ENCODE results near the gene RASL10A.
"Not testable (repeated sequence)": the region's sequence is repeated elsewhere in the genome, so short reads cannot be mapped to it uniquely, and the experiment has no call there.

The RASL10A gene, protein sequence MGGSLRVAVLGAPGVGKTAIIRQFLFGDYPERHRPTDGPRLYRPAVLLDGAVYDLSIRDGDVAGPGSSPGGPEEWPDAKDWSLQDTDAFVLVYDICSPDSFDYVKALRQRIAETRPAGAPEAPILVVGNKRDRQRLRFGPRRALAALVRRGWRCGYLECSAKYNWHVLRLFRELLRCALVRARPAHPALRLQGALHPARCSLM

DNA sequence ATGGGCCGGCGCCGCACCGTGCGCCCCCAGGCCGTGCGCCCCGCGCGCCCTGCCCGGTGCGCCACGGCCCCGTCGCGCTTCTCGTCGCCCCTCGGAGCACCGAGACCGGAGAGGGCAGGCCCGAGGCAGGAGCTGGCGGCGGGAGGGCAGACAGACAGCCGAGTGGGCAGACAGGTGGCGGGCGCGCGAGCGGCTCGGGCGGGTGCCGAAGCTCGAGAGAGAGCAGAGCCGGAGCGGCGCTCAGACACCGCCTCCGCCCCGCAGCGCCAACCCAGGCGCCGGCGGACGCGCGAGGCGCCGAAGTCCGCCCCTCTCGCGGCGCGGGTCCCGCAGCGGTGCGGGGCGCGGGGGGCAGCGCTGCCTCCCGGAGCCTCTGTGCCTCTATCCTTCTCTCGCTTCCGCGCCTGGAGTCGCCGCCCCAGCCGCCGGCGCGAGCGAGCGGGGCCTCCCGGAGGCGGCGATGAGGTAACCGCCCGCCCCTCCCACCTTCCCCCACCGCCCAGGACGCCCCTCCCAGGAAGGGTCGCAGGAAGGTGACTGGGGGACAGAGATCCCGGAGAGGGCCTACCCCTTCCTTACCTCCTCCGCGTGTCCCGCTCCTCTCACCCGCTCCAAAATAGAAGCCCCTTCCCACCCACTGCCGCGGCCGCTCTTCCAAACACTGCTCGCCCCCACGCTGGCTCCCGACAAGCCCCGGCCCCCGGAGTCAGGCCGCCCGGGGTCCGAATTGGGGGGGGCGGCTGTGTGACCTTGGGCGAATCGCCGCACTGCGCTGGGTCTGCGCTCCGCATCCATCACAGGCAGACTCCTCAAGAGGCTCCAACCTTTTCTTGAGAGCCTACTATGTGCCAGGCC, at the start of gene RASL10A:
TSS of gene RASL10A (minus strand) at position 412 of the 855 bp plus-strand sequence. CDS start 451 bp downstream, outside the sequence.
- no peak within 1 kb of the TSS for H3K9ac ChIP-seq (ENCODE audit: insufficient read length)
- no peak for DNase-seq (ENCODE audit: low read depth, low spot score)
- H3K9me3 ChIP-seq (ENCODE audit: low read depth, low read length) = no peaks in the 10 kb centered on the region
- TF ChIP-seq FOXP2 (optimal IDR thresholded peaks at IDR 0.05; ENCODE audit: control extremely low read depth, extremely low read length, insufficient read depth) (no peak), POLR2AphosphoS5 (IDR thresholded peaks at IDR 0.05; ENCODE audit: borderline replicate concordance, low read depth, low read length) (no peak), EZH2 (IDR thresholded peaks at IDR 0.05) (no peak)
- H3K4me3 ChIP-seq = peak within 1 kb of the TSS; percentile 75
- H3K27ac ChIP-seq = no peak within 1 kb of the TSS
- H3K36me3 ChIP-seq (ENCODE audit: insufficient read depth, low read length) = no peaks in the 10 kb centered on the region

DNA sequence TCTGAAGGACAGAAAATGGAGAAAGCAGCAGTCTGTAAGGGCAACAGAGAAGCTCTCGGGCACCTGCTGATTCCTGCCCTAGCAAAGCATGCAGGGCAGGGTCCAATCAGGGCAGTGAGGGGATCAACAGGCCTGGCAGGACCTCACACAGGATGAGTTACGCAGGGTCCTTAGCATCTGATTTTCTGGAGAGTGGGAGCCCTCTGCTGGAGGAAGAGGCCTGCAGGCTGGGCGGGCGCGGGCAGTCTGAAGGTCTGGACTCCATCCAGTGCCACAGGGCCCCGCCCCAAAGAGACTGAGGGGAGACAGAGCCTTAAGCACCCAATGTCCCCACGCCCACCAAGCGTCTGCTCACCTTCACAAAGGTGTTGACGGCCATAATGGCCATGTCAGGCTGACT, 44.0 kb upstream of the RASL10A start:
- no peak overlapping the region for H3K27ac ChIP-seq
- no peak for TF ChIP-seq EZH2 (IDR thresholded peaks at IDR 0.05)
- no peaks in the 10 kb centered on the region for H3K9me3 ChIP-seq (ENCODE audit: low read depth, low read length)
- no peak for DNase-seq (ENCODE audit: low read depth, low spot score)
- peaks cover 25% of the 10 kb centered on the region; the same call in 1 of the 2 replicates for H3K36me3 ChIP-seq (ENCODE audit: insufficient read depth, low read length)
- no peak overlapping the region for H3K4me3 ChIP-seq
- H3K9ac ChIP-seq (ENCODE audit: insufficient read length) = no peak overlapping the region

DNA sequence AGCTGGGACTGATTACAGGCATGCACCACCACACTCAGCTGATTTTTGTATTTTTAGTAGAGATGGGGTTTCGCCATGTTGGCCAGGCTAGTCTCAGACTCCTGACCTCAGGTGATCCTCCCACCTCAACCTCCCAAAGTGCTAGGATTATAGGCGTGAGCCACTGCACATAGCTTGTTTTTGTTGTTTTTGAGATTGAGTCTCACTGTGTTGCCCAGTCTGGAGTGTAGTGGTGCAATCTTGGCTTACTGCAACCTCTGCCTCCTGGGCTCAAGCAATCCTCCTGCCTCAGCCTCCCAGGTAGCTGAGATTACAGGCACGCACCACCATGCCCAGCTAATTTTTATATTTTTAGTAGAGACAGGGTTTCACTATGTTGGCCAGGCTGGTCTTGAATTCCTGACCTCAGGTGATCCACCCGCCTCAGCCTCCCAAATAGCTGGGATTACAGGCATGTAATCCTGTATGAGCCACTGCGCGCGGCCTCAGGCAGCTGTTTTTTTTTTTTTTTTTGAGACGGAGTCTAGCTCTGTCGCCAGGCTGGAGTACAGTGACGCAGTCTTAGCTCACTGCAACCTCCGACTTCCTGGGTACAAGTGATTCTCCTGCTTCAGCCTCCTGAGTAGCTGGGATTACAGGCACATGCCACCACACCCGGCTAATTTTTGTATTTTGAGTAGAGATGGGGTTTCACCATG, 41.8 kb upstream of the RASL10A start:
- H3K9me3 ChIP-seq (ENCODE audit: low read depth, low read length); H3K4me3 ChIP-seq; DNase-seq (ENCODE audit: low read depth, low spot score); H3K9ac ChIP-seq (ENCODE audit: insufficient read length); H3K27ac ChIP-seq: not testable (repeated sequence)
- H3K36me3 ChIP-seq (ENCODE audit: insufficient read depth, low read length) = peaks cover 44% of the 10 kb centered on the region

DNA sequence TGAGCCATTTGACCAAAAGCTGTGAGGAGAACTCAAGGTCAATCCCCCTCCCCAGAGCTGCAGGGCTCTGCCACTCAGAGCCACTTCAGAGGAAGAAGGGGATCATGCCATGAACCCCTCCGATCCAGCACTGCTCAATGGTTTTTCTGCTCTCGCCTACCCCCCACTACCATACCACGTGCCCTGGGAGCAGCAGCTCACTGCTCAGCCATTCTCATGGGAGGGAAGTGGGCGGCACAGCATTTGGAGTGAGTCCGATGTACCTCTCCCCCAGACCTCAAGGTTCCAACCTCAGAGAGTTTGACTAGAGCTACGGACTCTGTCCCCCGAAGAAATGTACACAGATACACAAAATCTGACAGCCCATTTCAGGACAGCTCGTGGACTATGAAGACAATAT, 38.4 kb upstream of the RASL10A start:
- TF ChIP-seq EZH2 (IDR thresholded peaks at IDR 0.05) (no peak), POLR2AphosphoS5 (IDR thresholded peaks at IDR 0.05; ENCODE audit: borderline replicate concordance, low read depth, low read length) (no peak), FOXP2 (optimal IDR thresholded peaks at IDR 0.05; ENCODE audit: control extremely low read depth, extremely low read length, insufficient read depth) (no peak)
- Histone ChIP-seq H3K9me3 (ENCODE audit: low read depth, low read length) (no peaks in the 10 kb centered on the region), H3K27ac (no peak overlapping the region), H3K9ac (ENCODE audit: insufficient read length) (no peak overlapping the region), H3K36me3 (ENCODE audit: insufficient read depth, low read length) (peaks cover 59% of the 10 kb centered on the region), H3K4me3 (no peak overlapping the region)
- DNase-seq (ENCODE audit: low read depth, low spot score) = no peak

DNA sequence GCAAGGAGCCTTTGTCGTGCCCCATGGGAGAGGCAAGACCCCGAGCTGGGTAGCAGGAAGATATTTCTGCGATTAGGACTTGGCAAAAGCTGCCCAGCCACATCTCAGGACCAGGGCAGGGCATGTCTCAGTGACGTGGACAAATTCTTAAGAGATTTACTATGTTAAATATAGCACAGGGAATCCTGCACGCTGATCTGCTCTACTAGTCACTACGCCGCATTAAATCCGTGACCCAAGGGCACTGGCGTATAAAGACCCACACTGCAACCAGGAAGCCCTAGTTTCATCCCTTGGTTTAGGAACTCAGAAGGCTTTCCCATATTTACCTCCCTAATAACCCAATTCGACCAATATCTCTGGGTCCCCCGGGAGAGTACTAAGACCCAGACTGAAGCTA, 37.8 kb upstream of the RASL10A start:
- no peak for TF ChIP-seq EZH2 (IDR thresholded peaks at IDR 0.05)
- no peak for TF ChIP-seq FOXP2 (optimal IDR thresholded peaks at IDR 0.05; ENCODE audit: control extremely low read depth, extremely low read length, insufficient read depth)
- TF ChIP-seq POLR2AphosphoS5 (IDR thresholded peaks at IDR 0.05; ENCODE audit: borderline replicate concordance, low read depth, low read length) = no peak
- DNase-seq (ENCODE audit: low read depth, low spot score) = no peak
- Histone ChIP-seq H3K9me3 (ENCODE audit: low read depth, low read length) (no peaks in the 10 kb centered on the region), H3K36me3 (ENCODE audit: insufficient read depth, low read length) (peaks cover 59% of the 10 kb centered on the region), H3K27ac (no peak overlapping the region), H3K4me3 (no peak overlapping the region), H3K9ac (ENCODE audit: insufficient read length) (no peak overlapping the region)

DNA sequence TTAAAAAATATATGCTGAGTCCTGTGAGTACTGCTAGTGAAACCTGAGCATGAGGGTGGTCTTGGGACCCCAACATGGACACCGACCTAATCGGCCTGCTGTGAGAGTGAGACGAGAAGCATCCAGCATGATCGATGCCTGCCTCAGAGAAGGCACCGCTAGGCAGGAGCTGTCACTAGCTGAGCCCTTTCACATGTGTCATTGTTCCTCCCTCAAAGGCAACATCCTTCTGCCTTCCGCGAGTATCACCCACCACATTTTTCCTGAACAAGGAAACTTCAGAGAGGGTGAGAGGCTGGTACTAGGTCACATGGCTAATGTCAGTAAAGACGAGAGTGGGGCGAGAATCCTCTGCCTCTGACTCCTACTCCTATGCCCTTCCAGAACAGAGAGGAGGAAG, 37.3 kb upstream of the RASL10A start:
- H3K36me3 ChIP-seq (ENCODE audit: insufficient read depth, low read length) = peaks cover 60% of the 10 kb centered on the region

DNA sequence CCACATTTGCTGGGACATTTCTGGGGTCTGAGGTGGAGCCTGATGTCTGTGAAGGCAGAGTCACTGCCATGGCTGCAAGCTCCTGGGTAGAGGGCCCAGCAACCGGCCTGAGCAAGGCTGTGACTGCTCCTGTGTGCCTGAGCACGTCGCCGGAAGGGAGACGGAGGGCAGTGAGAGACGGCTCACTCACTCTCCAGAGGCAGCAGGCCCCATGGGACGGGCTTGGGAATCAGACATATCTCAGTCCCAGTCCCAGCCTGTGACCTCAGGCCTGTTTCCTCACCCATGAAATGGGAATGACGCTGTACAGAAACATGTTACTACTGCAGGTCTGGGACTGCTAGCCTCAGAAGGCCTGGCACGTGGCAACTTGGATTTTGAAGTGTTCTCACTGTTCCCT, 36.4 kb upstream of the RASL10A start:
- Histone ChIP-seq H3K9me3 (ENCODE audit: low read depth, low read length) (no peaks in the 10 kb centered on the region), H3K27ac (no peak overlapping the region), H3K36me3 (ENCODE audit: insufficient read depth, low read length) (peaks cover 66% of the 10 kb centered on the region), H3K9ac (ENCODE audit: insufficient read length) (no peak overlapping the region), H3K4me3 (no peak overlapping the region)
- DNase-seq (ENCODE audit: low read depth, low spot score) = no peak
- TF ChIP-seq EZH2 (IDR thresholded peaks at IDR 0.05) (no peak), POLR2AphosphoS5 (IDR thresholded peaks at IDR 0.05; ENCODE audit: borderline replicate concordance, low read depth, low read length) (no peak), FOXP2 (optimal IDR thresholded peaks at IDR 0.05; ENCODE audit: control extremely low read depth, extremely low read length, insufficient read depth) (no peak)

More for the DNA sequence above, 37.3 kb upstream of the RASL10A start:
- H3K4me3 ChIP-seq = no peak overlapping the region
- no peaks in the 10 kb centered on the region for H3K9me3 ChIP-seq (ENCODE audit: low read depth, low read length)
- no peak overlapping the region for H3K9ac ChIP-seq (ENCODE audit: insufficient read length)
- no peak for TF ChIP-seq FOXP2 (optimal IDR thresholded peaks at IDR 0.05; ENCODE audit: control extremely low read depth, extremely low read length, insufficient read depth)
- no peak for TF ChIP-seq EZH2 (IDR thresholded peaks at IDR 0.05)
- TF ChIP-seq POLR2AphosphoS5 (IDR thresholded peaks at IDR 0.05; ENCODE audit: borderline replicate concordance, low read depth, low read length) = no peak
- H3K27ac ChIP-seq = no peak overlapping the region
- no peak for DNase-seq (ENCODE audit: low read depth, low spot score)

DNA sequence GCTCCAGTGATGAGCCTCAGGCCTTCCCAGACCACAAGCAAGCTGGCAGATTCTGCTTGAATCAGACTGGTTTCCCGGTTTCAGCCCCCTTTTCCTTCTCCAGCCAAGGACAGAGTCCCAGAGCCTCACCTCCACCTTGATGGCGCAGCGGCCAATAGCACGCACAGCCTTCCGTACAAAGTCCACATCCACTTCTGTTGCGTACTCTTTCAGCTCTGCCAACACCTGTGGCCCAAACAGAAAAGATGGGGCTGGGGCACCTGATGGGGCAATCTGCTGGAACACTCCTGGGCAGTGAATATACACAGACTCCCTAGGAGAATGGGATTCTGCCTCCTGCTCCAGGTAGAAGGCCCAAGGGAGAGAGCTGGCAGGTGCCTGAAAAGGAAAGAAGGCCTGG, 35.5 kb upstream of the RASL10A start:
- H3K9me3 ChIP-seq (ENCODE audit: low read depth, low read length) = no peaks in the 10 kb centered on the region
- H3K9ac ChIP-seq (ENCODE audit: insufficient read length) = no peak overlapping the region
- H3K36me3 ChIP-seq (ENCODE audit: insufficient read depth, low read length) = peaks cover 69% of the 10 kb centered on the region
- no peak for DNase-seq (ENCODE audit: low read depth, low spot score)
- no peak overlapping the region for H3K4me3 ChIP-seq
- H3K27ac ChIP-seq = no peak overlapping the region
- TF ChIP-seq POLR2AphosphoS5 (IDR thresholded peaks at IDR 0.05; ENCODE audit: borderline replicate concordance, low read depth, low read length) (no peak), FOXP2 (optimal IDR thresholded peaks at IDR 0.05; ENCODE audit: control extremely low read depth, extremely low read length, insufficient read depth) (no peak), EZH2 (IDR thresholded peaks at IDR 0.05) (no peak)

All from SK-N-MC (cell line).